Caco-2 (cell line): ENCODE data around the gene DIAPH3. TPM values are rescaled to one million over a fixed set of nuclear protein-coding genes. Genes with fewer than 3 reads are reported as not detected.

Source experiments
- BruUV-seq: library from RNA; stranded (reverse); fragments of 400-500 nt; replicated peaks from 2 replicates; lab custom pipeline; 2021; lab: Mats Ljungman, UMichigan
- CTCF ChIA-PET: fragments of 300-600 bp; sonication (Branson Sonifier 250); formaldehyde crosslinking; loops from one replicate; lab custom pipeline; 2022; ENCODE audit warnings: antibody characterized with exemption; lab: Charles Lee
- POLR2A ChIA-PET: fragments of 300-600 bp; sonication (Branson Sonifier 250); formaldehyde crosslinking; loops from one replicate; lab custom pipeline; 2022; ENCODE audit warnings: antibody characterized with exemption; lab: Charles Lee
- DNase-seq, 2 experiments: peaks; one replicate each; pipeline versions ENCODE4 v3.0.0 to v3.0.0-alpha.2; 2020 to 2022
- H3K27me3 ChIP-seq: replicated peaks from 2 replicates; pipeline ENCODE4 v1.6.0; 2011; ENCODE audit warnings: low read length; ENCODE audit not compliant: control insufficient read depth, insufficient read depth
- H3K36me3 ChIP-seq: 2 replicates; pipeline ENCODE4 v1.5.1; 2011; ENCODE audit warnings: low read length; ENCODE audit not compliant: control insufficient read depth, insufficient read depth
- H3K4me1 ChIP-seq: fragments of 250-450 bp; sonication (Bioruptor Pico); 2 replicates; pipeline ENCODE4 v1.5.1; 2020; ENCODE audit warnings: mild to moderate bottlenecking
- H3K4me3 ChIP-seq: 2 replicates; pipeline ENCODE4 v1.5.1; 2011; ENCODE audit warnings: low read depth, mild to moderate bottlenecking, control low read depth, low read length
- H3K9me3 ChIP-seq: fragments of 250-450 bp; sonication (Bioruptor Pico); 2 replicates; pipeline ENCODE4 v1.5.1; 2020; ENCODE audit warnings: mild to moderate bottlenecking, moderate library complexity
- H3K27ac Mint-ChIP-seq: one replicate; pipeline ENCODE4 v1.8.0; 2022; ENCODE audit warnings: mixed read lengths; ENCODE audit not compliant: unreplicated experiment
- H3K27me3 Mint-ChIP-seq: one replicate; pipeline ENCODE4 v1.8.0; 2022; ENCODE audit warnings: mixed read lengths; ENCODE audit not compliant: insufficient read depth, unreplicated experiment
- H3K36me3 Mint-ChIP-seq: one replicate; pipeline ENCODE4 v1.8.0; 2022; ENCODE audit warnings: mild to moderate bottlenecking, mixed read lengths; ENCODE audit not compliant: insufficient read depth, unreplicated experiment
- H3K4me1 Mint-ChIP-seq: one replicate; pipeline ENCODE4 v1.8.0; 2022; ENCODE audit warnings: low read depth, mixed read lengths; ENCODE audit not compliant: unreplicated experiment
- H3K4me3 Mint-ChIP-seq: one replicate; pipeline ENCODE4 v1.8.0; 2022; ENCODE audit warnings: mild to moderate bottlenecking, moderate library complexity, mixed read lengths; ENCODE audit not compliant: unreplicated experiment
- H3K9me3 Mint-ChIP-seq: one replicate; pipeline ENCODE4 v1.8.0; 2022; ENCODE audit warnings: mixed read lengths; ENCODE audit not compliant: unreplicated experiment
- CTCF ChIP-seq, 2 experiments: fragments of 200-600 bp in 1 of 2; IDR thresholded peaks; 1 replicate in 1 of 2; 2 replicates in 1 of 2; pipeline versions ENCODE4 v1.5.1 to v1.8.0; 2011 to 2022; ENCODE audit warnings: antibody characterized with exemption in 1 of 2, control low read depth in 1 of 2, inconsistent platforms in 1 of 2, low read depth in 1 of 2, low read length in 1 of 2, mild to moderate bottlenecking in 1 of 2, moderate library complexity in 1 of 2; ENCODE audit not compliant: insufficient read depth in 1 of 2, severe bottlenecking in 1 of 2, unreplicated experiment in 1 of 2
- intact Hi-C: fragments of 100-400 bp; cut with micrococcal nuclease; formaldehyde crosslinking; loops from one replicate; pipeline ENCODE4 v1.10.0; 2022; ENCODE audit not compliant: unreplicated experiment
- total RNA-seq: library from RNA; stranded (reverse); gene quantifications from 2 replicates; pipeline ENCODE4 v1.2.3, GENCODE V29; 2022

The DIAPH3 gene
- total RNA-seq, 1 experiment from 2014 or later, result 60.6 TPM

GRCh38 chr13:59633290-59633689, 530.4 kb downstream of the DIAPH3 start:
- Mint-ChIP-seq H3K27me3 (no peaks in the 10 kb centered on the region), H3K36me3 (no peaks in the 10 kb centered on the region), H3K27ac (no peak overlapping the region), H3K4me3 (no peak overlapping the region), H3K4me1 (no peaks in the 10 kb centered on the region), H3K9me3 (no peaks in the 10 kb centered on the region)
- CTCF ChIA-PET, result no interaction called here
- H3K27me3 ChIP-seq, result no peaks in the 10 kb centered on the region; the same call in 1 of the 2 replicates
- intact Hi-C loops, result no loop called here
- no peaks in the 10 kb centered on the region for H3K9me3 ChIP-seq
- no peaks in the 10 kb centered on the region for H3K36me3 ChIP-seq
- no peak overlapping the region for H3K4me3 ChIP-seq
- POLR2A ChIA-PET, result no interaction called here
- BruUV-seq, result no TSS peak
- no peak for TF ChIP-seq CTCF (IDR thresholded peaks at IDR 0.05; ENCODE audit: insufficient read depth in 1 of 2, low read depth in 1 of 2, low read length in 1 of 2, severe bottlenecking in 1 of 2, unreplicated experiment in 1 of 2)
- no peaks in the 10 kb centered on the region for H3K4me1 ChIP-seq
- no peak for DNase-seq

- H3K27me3 ChIP-seq, result no peaks in the 10 kb centered on the region; the same call in 1 of the 2 replicates
- H3K9me3 ChIP-seq, result no peaks in the 10 kb centered on the region
- POLR2A ChIA-PET, result no interaction called here
- Mint-ChIP-seq H3K4me1 (no peaks in the 10 kb centered on the region), H3K9me3 (no peaks in the 10 kb centered on the region), H3K27me3 (no peaks in the 10 kb centered on the region), H3K27ac (no peak overlapping the region), H3K36me3 (no peaks in the 10 kb centered on the region), H3K4me3 (no peak overlapping the region)
- CTCF ChIA-PET, result interaction anchor here (0.6 to 0.7 kb wide), 2 partner anchors 27 to 932 kb away, joined by 4 read pairs; no protein-coding TSS in a partner anchor
- DNase-seq, result no peak
- no peak for TF ChIP-seq CTCF (IDR thresholded peaks at IDR 0.05; ENCODE audit: insufficient read depth in 1 of 2, low read depth in 1 of 2, low read length in 1 of 2, severe bottlenecking in 1 of 2, unreplicated experiment in 1 of 2)
- no peaks in the 10 kb centered on the region for H3K4me1 ChIP-seq
- intact Hi-C loops, result no loop called here
- H3K4me3 ChIP-seq, result no peak overlapping the region
- no TSS peak for BruUV-seq
- H3K36me3 ChIP-seq, result no peaks in the 10 kb centered on the region
Measured at GRCh38 chr13:59631271-59631670, 532.5 kb downstream of the DIAPH3 start.

GRCh38 chr13:59625111-59625510, 538.6 kb downstream of the DIAPH3 start:
- ChIA-PET CTCF (interaction anchor here (0.7 kb wide), 1 partner anchor 39 kb away, joined by 5 read pairs; no protein-coding TSS in a partner anchor), POLR2A (no interaction called here)
- Histone ChIP-seq H3K27me3 (no peaks in the 10 kb centered on the region), H3K4me1 (no peaks in the 10 kb centered on the region), H3K36me3 (no peaks in the 10 kb centered on the region), H3K9me3 (no peaks in the 10 kb centered on the region), H3K4me3 (no peak overlapping the region)
- no peak overlapping the region for H3K4me3 Mint-ChIP-seq
- no peaks in the 10 kb centered on the region for H3K36me3 Mint-ChIP-seq
- no peak for DNase-seq
- H3K9me3 Mint-ChIP-seq, result peaks cover under 1% of the 10 kb centered on the region
- H3K4me1 Mint-ChIP-seq, result no peaks in the 10 kb centered on the region
- intact Hi-C loops, result no loop called here
- no peaks in the 10 kb centered on the region for H3K27me3 Mint-ChIP-seq
- no peak for TF ChIP-seq CTCF (IDR thresholded peaks at IDR 0.05; ENCODE audit: insufficient read depth in 1 of 2, low read depth in 1 of 2, low read length in 1 of 2, severe bottlenecking in 1 of 2, unreplicated experiment in 1 of 2)
- no peak overlapping the region for H3K27ac Mint-ChIP-seq
- no TSS peak for BruUV-seq
